ENCODE data around the gene CEP164.
"Not testable (repeated sequence)": the region's sequence is repeated elsewhere in the genome, so short reads cannot be mapped to it uniquely, and the experiment has no call there.

Gene CEP164

GRCh38 chr11:117303646-117304315 is 23.9 kb upstream of the CEP164 start:
- DNase-seq (ENCODE audit: low read depth in 2 of 2): no peak

- DNase-seq (ENCODE audit: low read depth in 2 of 2): no peak
Measured at GRCh38 chr11:117305145-117305544, 22.5 kb upstream of the CEP164 start.

GRCh38 chr11:117309310-117309709 is 18.3 kb upstream of the CEP164 start:
- no peak for DNase-seq (ENCODE audit: low read depth in 2 of 2)

- no peak for DNase-seq (ENCODE audit: low read depth in 2 of 2)
Measured at GRCh38 chr11:117313091-117313490, 14.6 kb upstream of the CEP164 start.

GRCh38 chr11:117313828-117314768 is 13.6 kb upstream of the CEP164 start:
- DNase-seq (ENCODE audit: low read depth in 2 of 2): no peak

GRCh38 chr11:117314840-117315239 is 12.8 kb upstream of the CEP164 start:
- no peak for DNase-seq (ENCODE audit: low read depth in 2 of 2)

GRCh38 chr11:117315285-117316196 is 12.1 kb upstream of the CEP164 start:
- DNase-seq (ENCODE audit: low read depth in 2 of 2): no peak

- DNase-seq (ENCODE audit: low read depth in 2 of 2): no peak
Measured at GRCh38 chr11:117316197-117316961, 11.3 kb upstream of the CEP164 start, which contains the start of gene BACE1. Gene BACE1, minus strand, starts transcription at chr11:117316256. Its CDS starts 461 bp downstream, at chr11:117315795.

GRCh38 chr11:117318738-117319137 is 8.9 kb upstream of the CEP164 start:
- no peak for DNase-seq (ENCODE audit: low read depth in 2 of 2)

- no peak for DNase-seq (ENCODE audit: low read depth in 2 of 2)
Measured at GRCh38 chr11:117319214-117319840, 8.3 kb upstream of the CEP164 start.

GRCh38 chr11:117327255-117327566 is 443 bp upstream of the CEP164 start:
- DNase-seq (ENCODE audit: low read depth in 2 of 2): not testable (repeated sequence)

- no peak for DNase-seq (ENCODE audit: low read depth in 2 of 2)
Measured at GRCh38 chr11:117328375-117329010, 839 bp downstream of the CEP164 start.

GRCh38 chr11:117332843-117333242 is 5.2 kb downstream of the CEP164 start:
- no peak for DNase-seq (ENCODE audit: low read depth in 2 of 2)

GRCh38 chr11:117333917-117334316 is 6.3 kb downstream of the CEP164 start:
- no peak for DNase-seq (ENCODE audit: low read depth in 2 of 2)

- no peak for DNase-seq (ENCODE audit: low read depth in 2 of 2)
Measured at GRCh38 chr11:117334896-117335295, 7.2 kb downstream of the CEP164 start.

GRCh38 chr11:117335399-117335798 is 7.7 kb downstream of the CEP164 start:
- no peak for DNase-seq (ENCODE audit: low read depth in 2 of 2)

- DNase-seq (ENCODE audit: low read depth in 2 of 2): no peak
Measured at GRCh38 chr11:117337076-117337475, 9.4 kb downstream of the CEP164 start.

- no peak for DNase-seq (ENCODE audit: low read depth in 2 of 2)
Measured at GRCh38 chr11:117345039-117345438, 17.4 kb downstream of the CEP164 start.

GRCh38 chr11:117354550-117354949 is 26.9 kb downstream of the CEP164 start:
- no peak for DNase-seq (ENCODE audit: low read depth in 2 of 2)
